Esophagus mucosa (tissue), 1 donor: Measurements from ENCODE around the gene C11orf86. TPM values are rescaled to one million over a fixed set of nuclear protein-coding genes. Genes with fewer than 3 reads are reported as not detected.
"Not testable (repeated sequence)": the region's sequence is repeated elsewhere in the genome, so short reads cannot be mapped to it uniquely, and the experiment has no call there.

Source experiments
- ATAC-seq: fragments of 200-7000 bp; cut with Tn5 transposase; one replicate; pipeline ENCODE4 v1.9.1; 2020
- total RNA-seq: library from RNA; stranded (reverse); gene quantifications from one replicate; pipeline ENCODE4 v1.2.4, GENCODE V29; 2023
- donor health status: DM: yes; HTN: yes; CAD: no.

C11orf86 gene
- total RNA-seq, 1 donor from 2014 or later: not detected

GRCh38 chr11:66992041-66992440 is 16.9 kb downstream of the C11orf86 start:
- ATAC-seq: no peak

- no peak for ATAC-seq
Observed at GRCh38 chr11:66996609-66997273, 21.6 kb downstream of the C11orf86 start.

GRCh38 chr11:66999555-66999954 is 24.5 kb downstream of the C11orf86 start:
- ATAC-seq: no peak

- ATAC-seq: peak; percentile 40
Observed at GRCh38 chr11:67001332-67001731, 26.2 kb downstream of the C11orf86 start.

- no peak for ATAC-seq
Observed at GRCh38 chr11:67002297-67002913, 27.3 kb downstream of the C11orf86 start.

- no peak for ATAC-seq
Observed at GRCh38 chr11:67002921-67003411, 27.9 kb downstream of the C11orf86 start.

GRCh38 chr11:67005200-67005599 is 30.1 kb downstream of the C11orf86 start:
- ATAC-seq: not testable (repeated sequence)

GRCh38 chr11:67006029-67006884 is 31.2 kb downstream of the C11orf86 start:
- ATAC-seq: peak; percentile 68

- no peak for ATAC-seq
Observed at GRCh38 chr11:67007126-67007525, 32.0 kb downstream of the C11orf86 start.

GRCh38 chr11:67010296-67010905 is 35.3 kb downstream of the C11orf86 start:
- ATAC-seq: no peak

- no peak for ATAC-seq
Observed at GRCh38 chr11:67013511-67014045, 38.5 kb downstream of the C11orf86 start.

GRCh38 chr11:67014343-67014742 is 39.2 kb downstream of the C11orf86 start:
- peak; percentile 18 for ATAC-seq

GRCh38 chr11:67015048-67015447 is 39.9 kb downstream of the C11orf86 start:
- no peak for ATAC-seq

GRCh38 chr11:67016550-67016949 is 41.4 kb downstream of the C11orf86 start:
- no peak for ATAC-seq

- no peak for ATAC-seq
Observed at GRCh38 chr11:67020949-67021348, 45.8 kb downstream of the C11orf86 start.

GRCh38 chr11:67022341-67022933 is 47.3 kb downstream of the C11orf86 start:
- ATAC-seq: peak; percentile 70

GRCh38 chr11:67022961-67023956 is 48.2 kb downstream of the C11orf86 start, which contains the start of gene SYT12:
SYT12 (plus strand) TSS chr11:67023134; CDS start chr11:67030145, 7,011 bp downstream.
- peak; percentile 37 for ATAC-seq

GRCh38 chr11:67023957-67024353 is 48.9 kb downstream of the C11orf86 start:
- ATAC-seq: no peak

- ATAC-seq: no peak
Observed at GRCh38 chr11:67024410-67024809, 49.3 kb downstream of the C11orf86 start.

GRCh38 chr11:67024966-67025365 is 49.9 kb downstream of the C11orf86 start:
- no peak for ATAC-seq

- no peak for ATAC-seq
Observed at GRCh38 chr11:67025750-67026149, 50.6 kb downstream of the C11orf86 start.
